ENCODE data around the gene SLMAP.
"Not testable (repeated sequence)": the region's sequence is repeated elsewhere in the genome, so short reads cannot be mapped to it uniquely, and the experiment has no call there.

Gene SLMAP

GRCh38 chr3:57876632-57877031 is 120.5 kb downstream of the SLMAP start:
- DNase-seq = no peak
- TF ChIP-seq CTCF (IDR thresholded peaks at IDR 0.05; ENCODE audit: borderline replicate concordance, extremely low read depth, low read length, poor library complexity, severe bottlenecking) (no peak), EZH2 (IDR thresholded peaks at IDR 0.05; ENCODE audit: borderline replicate concordance, low read depth, low read length, severe bottlenecking) (no peak)
- no peak overlapping the region for H3K4me2 ChIP-seq (ENCODE audit: insufficient read depth, low read length)

GRCh38 chr3:57877116-57877515 is 121.0 kb downstream of the SLMAP start:
- ATAC-seq (ENCODE audit: insufficient read depth, low read depth) (no peak), DNase-seq (no peak)
- no peak overlapping the region for H3K9ac ChIP-seq (ENCODE audit: low read depth, low read length)

More at GRCh38 chr3:57876632-57877031, 120.5 kb downstream of the SLMAP start:
- Histone ChIP-seq H3K9me3 (ENCODE audit: insufficient read depth, low read length, severe bottlenecking) (no peaks in the 10 kb centered on the region), H3K27me3 (ENCODE audit: insufficient read depth, low read length, poor library complexity) (no peaks in the 10 kb centered on the region), H3K27ac (ENCODE audit: low read length) (no peak overlapping the region), H3K4me1 (ENCODE audit: insufficient read depth, low read length) (no peaks in the 10 kb centered on the region), H3K79me2 (ENCODE audit: insufficient read depth, low read length) (no peaks in the 10 kb centered on the region), H3K4me3 (ENCODE audit: low read depth in 1 of 2, low read length in 2 of 2) (no peak overlapping the region), H3K9ac (ENCODE audit: low read depth, low read length) (no peak overlapping the region), H2AFZ (ENCODE audit: low read depth, low read length) (no peak overlapping the region), H3K36me3 (ENCODE audit: insufficient read depth, low read length) (peaks cover 17% of the 10 kb centered on the region; the same call in 1 of the 2 replicates), H4K20me1 (ENCODE audit: insufficient read depth, low read length) (no peaks in the 10 kb centered on the region)
- ATAC-seq (ENCODE audit: insufficient read depth, low read depth) = no peak

GRCh38 chr3:57884436-57884835 is 128.3 kb downstream of the SLMAP start:
- H3K27ac ChIP-seq (ENCODE audit: low read length); H3K79me2 ChIP-seq (ENCODE audit: insufficient read depth, low read length); H4K20me1 ChIP-seq (ENCODE audit: insufficient read depth, low read length); H2AFZ ChIP-seq (ENCODE audit: low read depth, low read length); H3K4me2 ChIP-seq (ENCODE audit: insufficient read depth, low read length); ATAC-seq (ENCODE audit: insufficient read depth, low read depth); H3K9me3 ChIP-seq (ENCODE audit: insufficient read depth, low read length, severe bottlenecking); H3K4me3 ChIP-seq (ENCODE audit: low read depth in 1 of 2, low read length in 2 of 2); H3K9ac ChIP-seq (ENCODE audit: low read depth, low read length); DNase-seq; H3K4me1 ChIP-seq (ENCODE audit: insufficient read depth, low read length); H3K27me3 ChIP-seq (ENCODE audit: insufficient read depth, low read length, poor library complexity): not testable (repeated sequence)
- peaks cover 19% of the 10 kb centered on the region; the same call in 1 of the 2 replicates for H3K36me3 ChIP-seq (ENCODE audit: insufficient read depth, low read length)

More at GRCh38 chr3:57877116-57877515, 121.0 kb downstream of the SLMAP start:
- Histone ChIP-seq H3K4me2 (ENCODE audit: insufficient read depth, low read length) (no peak overlapping the region), H2AFZ (ENCODE audit: low read depth, low read length) (no peak overlapping the region), H3K27ac (ENCODE audit: low read length) (no peak overlapping the region), H3K4me1 (ENCODE audit: insufficient read depth, low read length) (no peaks in the 10 kb centered on the region), H3K27me3 (ENCODE audit: insufficient read depth, low read length, poor library complexity) (no peaks in the 10 kb centered on the region), H4K20me1 (ENCODE audit: insufficient read depth, low read length) (no peaks in the 10 kb centered on the region), H3K79me2 (ENCODE audit: insufficient read depth, low read length) (no peaks in the 10 kb centered on the region), H3K36me3 (ENCODE audit: insufficient read depth, low read length) (peaks cover 13% of the 10 kb centered on the region; the same call in 1 of the 2 replicates), H3K4me3 (ENCODE audit: low read depth in 1 of 2, low read length in 2 of 2) (no peak overlapping the region), H3K9me3 (ENCODE audit: insufficient read depth, low read length, severe bottlenecking) (no peaks in the 10 kb centered on the region)
- no peak for TF ChIP-seq EZH2 (IDR thresholded peaks at IDR 0.05; ENCODE audit: borderline replicate concordance, low read depth, low read length, severe bottlenecking)
- TF ChIP-seq CTCF (IDR thresholded peaks at IDR 0.05; ENCODE audit: borderline replicate concordance, extremely low read depth, low read length, poor library complexity, severe bottlenecking) = no peak

- no peak for TF ChIP-seq CTCF (IDR thresholded peaks at IDR 0.05; ENCODE audit: borderline replicate concordance, extremely low read depth, low read length, poor library complexity, severe bottlenecking)
- TF ChIP-seq EZH2 (IDR thresholded peaks at IDR 0.05; ENCODE audit: borderline replicate concordance, low read depth, low read length, severe bottlenecking) = no peak
- Histone ChIP-seq H3K4me3 (ENCODE audit: low read depth in 1 of 2, low read length in 2 of 2) (no peak overlapping the region), H3K36me3 (ENCODE audit: insufficient read depth, low read length) (peaks cover 28% of the 10 kb centered on the region), H3K4me1 (ENCODE audit: insufficient read depth, low read length) (no peaks in the 10 kb centered on the region), H4K20me1 (ENCODE audit: insufficient read depth, low read length) (peaks cover 3% of the 10 kb centered on the region; the same call in 1 of the 2 replicates), H3K27ac (ENCODE audit: low read length) (no peak overlapping the region), H2AFZ (ENCODE audit: low read depth, low read length) (no peak overlapping the region), H3K9me3 (ENCODE audit: insufficient read depth, low read length, severe bottlenecking) (no peaks in the 10 kb centered on the region), H3K27me3 (ENCODE audit: insufficient read depth, low read length, poor library complexity) (no peaks in the 10 kb centered on the region), H3K4me2 (ENCODE audit: insufficient read depth, low read length) (no peak overlapping the region), H3K79me2 (ENCODE audit: insufficient read depth, low read length) (no peaks in the 10 kb centered on the region), H3K9ac (ENCODE audit: low read depth, low read length) (no peak overlapping the region)
- DNase-seq (no peak), ATAC-seq (ENCODE audit: insufficient read depth, low read depth) (no peak)
Observed at GRCh38 chr3:57889807-57890206, 133.7 kb downstream of the SLMAP start.
